NK-92 (cell line): Measurements from ENCODE around the gene BMP8A.
"Not testable (repeated sequence)": the region's sequence is repeated elsewhere in the genome, so short reads cannot be mapped to it uniquely, and the experiment has no call there.

Source experiments
- DNase-seq: peaks from one replicate; lab custom pipeline; 2025; ENCODE audit not compliant: unreplicated experiment; lab: John Stamatoyannopoulos, UW

The BMP8A gene

GRCh38 chr1:39504436-39504835 lies 13.0 kb downstream of the BMP8A start:
- DNase-seq = not testable (repeated sequence)

- DNase-seq = no peak
Observed at GRCh38 chr1:39505289-39505688, 13.9 kb downstream of the BMP8A start.

GRCh38 chr1:39507230-39507928 lies 15.9 kb downstream of the BMP8A start:
- DNase-seq = no peak

- no peak for DNase-seq
Observed at GRCh38 chr1:39508266-39508665, 16.8 kb downstream of the BMP8A start.

GRCh38 chr1:39508857-39509305 lies 17.4 kb downstream of the BMP8A start:
- no peak for DNase-seq

GRCh38 chr1:39509360-39510009 lies 18.0 kb downstream of the BMP8A start:
- no peak for DNase-seq

GRCh38 chr1:39510570-39511186 lies 19.2 kb downstream of the BMP8A start:
- not testable (repeated sequence) for DNase-seq

- DNase-seq = not testable (repeated sequence)
Observed at GRCh38 chr1:39511477-39511876, 20.0 kb downstream of the BMP8A start.

- not testable (repeated sequence) for DNase-seq
Observed at GRCh38 chr1:39512234-39512847, 20.9 kb downstream of the BMP8A start.

- DNase-seq = not testable (repeated sequence)
Observed at GRCh38 chr1:39514710-39515124, 23.3 kb downstream of the BMP8A start.

GRCh38 chr1:39515131-39516086 lies 24.0 kb downstream of the BMP8A start:
- DNase-seq = not testable (repeated sequence)

GRCh38 chr1:39516841-39517240 lies 25.4 kb downstream of the BMP8A start:
- not testable (repeated sequence) for DNase-seq

GRCh38 chr1:39517936-39518335 lies 26.5 kb downstream of the BMP8A start:
- not testable (repeated sequence) for DNase-seq

- not testable (repeated sequence) for DNase-seq
Observed at GRCh38 chr1:39519376-39519775, 27.9 kb downstream of the BMP8A start.

GRCh38 chr1:39522221-39522620 lies 30.8 kb downstream of the BMP8A start:
- DNase-seq = not testable (repeated sequence)

GRCh38 chr1:39522661-39523567 lies 31.5 kb downstream of the BMP8A start:
- DNase-seq = no peak

- no peak for DNase-seq
Observed at GRCh38 chr1:39524171-39524570, 32.7 kb downstream of the BMP8A start.

- no peak for DNase-seq
Observed at GRCh38 chr1:39524591-39525365, 33.3 kb downstream of the BMP8A start.
